Erythroblast (primary cell): ENCODE results near the gene MYO3A.

Experiments
- DNase-seq, 2 experiments: peaks; one replicate each; lab custom pipeline; 2025; lab: John Stamatoyannopoulos, UW
- GATA1 ChIP-seq: IDR thresholded peaks from 2 replicates; pipeline ENCODE4 v1.6.1; 2011; ENCODE audit warnings: low read depth, mild to moderate bottlenecking, control low read depth, low read length, moderate library complexity
- POLR2A ChIP-seq: IDR thresholded peaks from 2 replicates; pipeline ENCODE4 v1.6.1; 2011; ENCODE audit warnings: mild to moderate bottlenecking, low read length

The MYO3A gene, protein sequence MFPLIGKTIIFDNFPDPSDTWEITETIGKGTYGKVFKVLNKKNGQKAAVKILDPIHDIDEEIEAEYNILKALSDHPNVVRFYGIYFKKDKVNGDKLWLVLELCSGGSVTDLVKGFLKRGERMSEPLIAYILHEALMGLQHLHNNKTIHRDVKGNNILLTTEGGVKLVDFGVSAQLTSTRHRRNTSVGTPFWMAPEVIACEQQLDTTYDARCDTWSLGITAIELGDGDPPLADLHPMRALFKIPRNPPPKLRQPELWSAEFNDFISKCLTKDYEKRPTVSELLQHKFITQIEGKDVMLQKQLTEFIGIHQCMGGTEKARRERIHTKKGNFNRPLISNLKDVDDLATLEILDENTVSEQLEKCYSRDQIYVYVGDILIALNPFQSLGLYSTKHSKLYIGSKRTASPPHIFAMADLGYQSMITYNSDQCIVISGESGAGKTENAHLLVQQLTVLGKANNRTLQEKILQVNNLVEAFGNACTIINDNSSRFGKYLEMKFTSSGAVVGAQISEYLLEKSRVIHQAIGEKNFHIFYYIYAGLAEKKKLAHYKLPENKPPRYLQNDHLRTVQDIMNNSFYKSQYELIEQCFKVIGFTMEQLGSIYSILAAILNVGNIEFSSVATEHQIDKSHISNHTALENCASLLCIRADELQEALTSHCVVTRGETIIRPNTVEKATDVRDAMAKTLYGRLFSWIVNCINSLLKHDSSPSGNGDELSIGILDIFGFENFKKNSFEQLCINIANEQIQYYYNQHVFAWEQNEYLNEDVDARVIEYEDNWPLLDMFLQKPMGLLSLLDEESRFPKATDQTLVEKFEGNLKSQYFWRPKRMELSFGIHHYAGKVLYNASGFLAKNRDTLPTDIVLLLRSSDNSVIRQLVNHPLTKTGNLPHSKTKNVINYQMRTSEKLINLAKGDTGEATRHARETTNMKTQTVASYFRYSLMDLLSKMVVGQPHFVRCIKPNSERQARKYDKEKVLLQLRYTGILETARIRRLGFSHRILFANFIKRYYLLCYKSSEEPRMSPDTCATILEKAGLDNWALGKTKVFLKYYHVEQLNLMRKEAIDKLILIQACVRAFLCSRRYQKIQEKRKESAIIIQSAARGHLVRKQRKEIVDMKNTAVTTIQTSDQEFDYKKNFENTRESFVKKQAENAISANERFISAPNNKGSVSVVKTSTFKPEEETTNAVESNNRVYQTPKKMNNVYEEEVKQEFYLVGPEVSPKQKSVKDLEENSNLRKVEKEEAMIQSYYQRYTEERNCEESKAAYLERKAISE (N-terminal part only)

DNA sequence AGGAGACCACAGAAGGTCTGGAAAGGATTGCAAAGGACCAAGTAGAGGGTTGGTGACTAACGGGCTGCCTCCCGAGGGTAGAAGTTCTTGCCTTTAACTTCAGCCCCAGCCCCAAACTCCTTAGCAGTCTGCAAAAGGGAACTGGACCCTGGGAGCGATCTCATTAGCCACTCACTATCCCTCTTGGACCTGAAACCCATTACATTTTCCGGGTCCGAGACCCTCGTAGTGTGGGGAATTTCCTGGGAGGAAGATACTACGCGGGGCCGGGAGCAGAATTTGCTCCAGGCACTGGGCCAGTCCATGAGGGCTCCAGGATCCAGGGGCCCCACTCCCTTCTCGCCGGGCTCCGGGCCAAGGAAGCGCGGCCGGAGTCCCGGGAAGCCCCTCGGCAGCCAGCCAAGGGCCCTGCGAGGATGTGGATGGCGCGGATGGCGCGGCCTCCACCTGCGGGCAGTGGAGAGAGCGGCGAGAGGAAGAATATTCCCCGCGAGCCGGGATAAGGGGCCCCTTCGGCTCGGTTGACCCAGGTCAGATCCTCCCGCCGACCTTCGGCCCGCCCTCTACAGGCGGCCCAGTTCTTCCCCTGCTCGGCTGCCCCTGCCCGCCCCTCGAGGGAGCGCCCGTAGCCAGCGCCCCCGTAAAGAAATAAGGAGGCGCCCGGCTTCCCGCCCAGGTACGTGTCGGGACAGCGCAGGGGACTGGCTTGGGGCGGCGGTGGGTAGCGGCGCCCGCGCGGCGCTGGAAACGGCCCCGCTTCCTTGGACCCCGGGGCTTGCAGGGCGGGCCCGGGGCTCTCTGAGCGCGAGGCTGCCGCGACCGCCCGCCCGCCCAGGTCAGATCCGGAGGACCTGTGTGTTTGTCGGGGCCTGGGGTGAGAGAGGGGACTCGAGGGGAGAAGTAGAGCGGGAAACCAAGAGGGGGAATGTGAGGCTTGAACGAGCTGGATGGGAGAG, at the start of gene MYO3A:
TSS of gene MYO3A (plus strand) at position 577 of the 956 bp plus-strand sequence. CDS start 17,882 bp downstream, outside the sequence.
- TF ChIP-seq POLR2A = no peak
- TF ChIP-seq GATA1 = no peak
- DNase-seq = no peak

DNA sequence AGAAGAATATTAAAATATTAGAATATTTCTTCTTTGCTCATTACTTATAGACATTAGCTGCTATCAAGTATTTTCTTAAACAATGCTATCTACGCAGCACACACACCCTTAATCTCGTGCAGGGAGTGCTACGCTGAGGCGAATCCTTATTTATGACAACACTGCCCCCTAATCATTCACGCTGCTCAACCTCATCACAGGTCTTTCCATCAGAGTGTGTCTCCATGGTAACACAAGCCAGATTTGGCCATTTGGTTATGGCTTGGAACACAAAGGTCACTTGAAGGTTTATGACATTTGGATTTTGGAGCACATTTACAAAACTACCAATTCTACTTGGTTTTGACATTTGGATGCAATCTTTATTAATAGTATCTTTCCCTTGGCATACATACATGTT, 45.4 kb upstream of the MYO3A start:
- DNase-seq = no peak
- no peak for TF ChIP-seq POLR2A
- no peak for TF ChIP-seq GATA1

DNA sequence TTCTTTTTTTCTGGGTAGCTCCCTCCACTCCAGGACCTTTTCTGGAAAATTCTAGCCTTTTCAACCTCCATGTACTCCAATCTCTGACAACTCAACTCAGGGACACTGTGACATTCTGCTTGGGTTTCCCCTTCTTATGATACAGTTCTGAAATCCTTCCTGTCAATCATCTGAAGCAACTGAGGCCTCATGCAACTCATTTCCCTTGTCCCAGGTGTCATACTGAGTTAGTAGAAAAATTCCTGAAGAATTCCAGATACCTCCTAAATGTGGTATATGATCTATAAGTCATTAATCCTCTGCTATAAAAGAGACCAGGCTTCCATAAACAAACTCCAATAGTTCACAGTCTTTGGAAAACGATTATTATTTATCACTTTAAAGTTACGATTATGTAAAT, 43.0 kb upstream of the MYO3A start:
- TF ChIP-seq GATA1 (no peak), POLR2A (no peak)
- no peak for DNase-seq

DNA sequence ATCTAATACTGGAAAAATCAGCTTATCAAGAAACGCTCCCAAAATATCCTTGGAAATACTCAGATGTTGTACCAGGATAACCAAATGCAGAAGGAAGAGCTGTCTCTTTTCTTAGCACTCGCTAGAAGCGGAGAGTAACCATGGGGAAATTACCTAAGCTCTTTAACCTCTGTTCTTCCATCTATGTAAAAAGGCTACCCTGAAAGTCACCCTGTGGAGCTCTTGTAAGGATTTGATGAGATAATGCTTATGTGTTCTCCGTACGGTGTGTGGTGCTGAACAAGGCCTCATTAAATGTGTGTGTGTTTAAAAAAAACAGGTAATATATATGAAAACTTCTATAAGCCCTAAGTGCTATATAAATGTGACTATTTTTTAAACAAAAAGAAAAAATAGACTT, 38.2 kb upstream of the MYO3A start:
- TF ChIP-seq GATA1 (no peak), POLR2A (no peak)
- no peak for DNase-seq

DNA sequence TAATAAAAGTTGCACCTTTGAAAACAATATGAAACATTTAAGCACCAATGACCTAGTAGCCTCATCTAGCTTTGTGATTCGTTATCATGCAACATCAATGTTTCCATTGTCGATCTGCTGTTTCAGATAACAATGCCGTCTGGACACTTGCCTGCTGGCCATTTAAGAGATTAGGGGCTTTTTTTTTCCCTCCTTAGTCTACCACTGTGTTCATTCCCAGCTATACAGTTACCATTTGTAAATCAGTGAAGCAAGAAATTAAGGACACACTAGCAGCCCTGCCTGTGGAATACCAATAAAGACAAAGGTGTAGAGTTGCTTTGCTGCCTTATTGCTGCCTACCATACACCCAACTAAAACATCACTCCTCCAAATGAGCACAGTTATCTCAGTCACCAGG, 37.6 kb upstream of the MYO3A start:
- TF ChIP-seq GATA1 (no peak), POLR2A (no peak)
- DNase-seq = no peak

DNA sequence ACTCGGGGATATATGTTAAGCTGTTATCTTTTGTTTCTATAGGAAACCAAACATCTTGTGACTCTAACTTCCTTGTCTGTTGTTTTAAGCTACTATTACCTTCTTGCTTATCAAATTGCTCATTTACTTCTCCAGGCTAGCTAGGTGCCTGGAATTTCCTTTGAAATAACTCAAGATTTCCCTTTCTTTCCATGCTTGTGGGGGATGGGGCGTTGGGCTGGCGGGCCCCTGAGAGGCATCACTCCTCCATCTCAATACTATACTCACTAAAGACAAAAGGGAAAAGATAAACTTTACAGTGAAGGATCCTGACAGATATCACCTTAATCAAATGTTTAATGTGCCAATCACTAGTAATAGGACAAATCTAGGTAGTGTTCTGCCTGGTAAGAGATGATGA, 34.7 kb upstream of the MYO3A start:
- no peak for TF ChIP-seq POLR2A
- TF ChIP-seq GATA1 = no peak
- DNase-seq = no peak

DNA sequence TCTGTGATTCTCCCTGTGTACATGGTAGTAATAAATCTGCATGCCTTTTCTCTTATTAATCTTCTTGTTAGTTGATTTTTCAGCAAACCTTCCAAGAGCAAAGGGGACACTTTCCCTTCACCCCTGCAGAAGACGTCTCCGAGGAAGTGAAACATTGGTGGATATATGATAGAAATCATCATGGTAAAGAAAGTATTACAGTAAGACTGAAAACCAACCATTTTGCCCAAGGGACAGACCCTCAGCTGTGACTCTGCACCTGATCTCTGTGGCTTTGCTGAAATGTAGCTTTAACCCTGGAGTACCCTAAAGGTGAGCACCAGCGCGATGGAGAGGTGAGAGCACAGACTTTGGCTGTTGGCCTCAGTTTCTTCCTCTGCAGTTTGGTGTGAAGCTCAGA, 32.8 kb upstream of the MYO3A start:
- TF ChIP-seq GATA1 (no peak), POLR2A (no peak)
- no peak for DNase-seq

DNA sequence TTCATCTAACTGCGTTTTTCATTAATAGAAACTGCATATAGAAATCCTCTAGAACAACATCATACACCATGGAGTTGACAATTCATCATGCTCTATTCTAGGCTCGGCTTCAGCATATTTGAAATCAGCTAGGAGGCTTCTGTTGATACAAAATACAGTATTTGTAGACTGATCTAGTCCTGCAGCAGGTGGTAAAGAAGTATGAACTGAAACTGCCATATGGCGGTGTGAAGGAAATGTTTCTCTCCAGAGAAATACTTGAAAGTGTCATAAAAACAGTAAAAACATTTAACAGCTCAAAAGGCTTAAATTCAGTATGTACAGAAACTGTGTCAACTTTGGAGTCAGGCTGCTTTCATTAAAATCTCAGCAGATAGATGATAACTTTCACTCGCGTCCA, 32.0 kb upstream of the MYO3A start:
- no peak for DNase-seq

DNA sequence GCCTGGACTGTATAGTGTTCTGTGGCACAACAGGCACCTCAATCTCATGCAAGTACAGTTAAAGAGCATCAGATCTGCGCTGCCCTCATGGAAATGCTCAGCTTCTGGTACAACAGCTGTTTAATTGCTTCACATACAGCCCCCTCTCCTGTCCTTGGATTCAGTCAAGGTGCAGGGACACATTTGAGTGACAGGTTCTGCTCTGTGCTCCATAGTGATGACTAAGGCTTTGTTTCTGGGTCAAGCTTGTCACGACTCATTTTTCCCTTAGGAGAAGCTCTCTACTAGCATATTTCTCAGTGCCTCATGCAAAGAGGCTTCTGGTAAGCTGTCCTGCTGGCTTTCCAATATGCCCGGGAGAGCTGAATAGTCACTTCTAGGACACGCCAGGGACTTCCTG, 26.8 kb upstream of the MYO3A start:
- TF ChIP-seq GATA1 (no peak), POLR2A (no peak)
- DNase-seq = no peak

More for the DNA sequence above, 32.0 kb upstream of the MYO3A start:
- no peak for TF ChIP-seq POLR2A
- TF ChIP-seq GATA1 = no peak

DNA sequence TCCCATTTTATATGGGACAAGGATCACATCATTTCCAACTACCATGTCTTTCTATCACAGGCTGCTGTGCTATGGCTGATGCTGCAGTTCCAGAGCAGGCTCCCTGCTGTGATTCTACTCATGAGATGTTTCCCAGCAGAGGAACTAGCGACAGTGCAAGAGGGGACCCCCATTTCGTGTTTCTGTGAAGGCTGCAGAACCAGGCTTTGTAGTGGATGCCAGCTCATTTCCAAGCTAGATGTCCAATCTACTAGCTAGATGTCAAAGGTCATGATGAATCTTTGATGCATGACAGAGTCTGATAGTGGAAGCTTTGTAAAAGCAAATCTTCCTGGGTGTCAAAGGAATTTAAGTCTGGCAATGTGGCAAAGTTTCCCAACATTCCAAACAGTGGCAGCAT, 21.2 kb upstream of the MYO3A start:
- no peak for TF ChIP-seq POLR2A
- TF ChIP-seq GATA1 = no peak
- no peak for DNase-seq

DNA sequence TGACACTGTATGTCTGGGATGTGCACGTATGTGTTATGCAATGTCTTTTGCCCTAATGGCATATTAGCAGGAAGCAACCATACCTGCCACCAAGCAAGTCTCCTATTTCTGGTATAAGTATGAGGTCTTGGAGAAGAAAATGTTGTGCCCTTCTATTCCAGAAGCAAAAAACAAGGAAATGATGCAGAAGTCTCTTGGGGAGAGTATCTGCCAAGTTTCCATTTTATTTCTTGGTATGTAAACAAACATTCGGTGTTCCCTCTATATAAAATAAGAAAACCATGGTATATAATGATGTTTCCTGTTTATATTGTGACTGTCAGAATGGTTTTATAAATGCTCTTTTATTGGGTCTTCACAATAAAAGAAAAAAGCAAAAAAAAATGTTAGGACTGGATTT, 19.3 kb upstream of the MYO3A start:
- TF ChIP-seq POLR2A (no peak), GATA1 (no peak)
- DNase-seq = no peak

DNA sequence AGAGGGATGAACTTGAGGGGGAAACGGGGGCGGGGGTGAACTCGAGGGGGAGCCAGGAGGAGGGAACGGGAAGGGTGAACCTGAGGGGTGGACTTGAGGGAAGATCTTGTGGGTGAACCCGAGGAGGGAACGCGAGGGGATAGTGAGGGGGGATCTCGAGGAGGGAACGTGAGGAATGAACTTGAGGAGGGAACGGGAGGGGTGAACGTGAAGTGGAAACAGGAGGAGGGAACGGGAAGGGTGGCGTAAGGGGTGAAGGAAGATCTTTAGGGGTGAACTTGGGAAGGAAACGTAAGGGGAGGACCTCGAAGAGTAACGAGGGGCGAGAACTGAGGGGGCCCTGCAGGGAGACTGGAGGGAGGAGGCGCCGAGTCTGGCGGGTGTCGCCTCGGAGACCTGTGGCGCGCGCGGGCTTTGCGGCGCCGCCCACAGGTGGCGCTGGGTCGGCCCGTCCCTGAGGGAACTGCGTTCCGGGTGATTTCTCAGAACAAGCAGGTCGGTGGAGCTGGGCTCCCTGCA, 651 bp downstream of the MYO3A start:
- DNase-seq = no peak
- TF ChIP-seq POLR2A = no peak
- TF ChIP-seq GATA1 = no peak

DNA sequence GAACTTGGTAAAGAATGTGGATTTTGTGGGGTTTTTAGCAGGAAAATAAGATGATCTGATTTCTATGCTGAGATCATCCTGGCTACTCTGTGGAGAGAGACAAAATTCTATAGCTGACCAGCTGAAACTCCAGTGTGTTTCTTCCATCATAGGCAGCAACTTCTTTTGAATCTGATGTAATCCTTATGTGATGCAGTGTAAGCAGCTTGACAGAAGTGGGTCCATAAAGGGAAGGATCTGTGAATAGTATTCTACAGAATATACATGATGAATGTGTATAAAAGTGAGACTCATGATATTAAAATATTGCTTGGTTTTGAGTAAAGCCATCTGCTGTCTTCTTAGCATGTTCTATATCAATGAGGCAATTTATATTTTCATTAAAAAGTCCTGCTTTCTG, 4.4 kb downstream of the MYO3A start:
- TF ChIP-seq POLR2A = no peak
- TF ChIP-seq GATA1 = no peak
- DNase-seq = no peak
